Nucleus accumbens (tissue), 56 donors: ENCODE results near the gene MTF1.
"Not testable (repeated sequence)": the region's sequence is repeated elsewhere in the genome, so short reads cannot be mapped to it uniquely, and the experiment has no call there.

Experiments used
- DNase-seq, 56 donors: peaks; one replicate each; lab custom pipeline; 2025; lab: John Stamatoyannopoulos, UW

MTF1 gene

DNA sequence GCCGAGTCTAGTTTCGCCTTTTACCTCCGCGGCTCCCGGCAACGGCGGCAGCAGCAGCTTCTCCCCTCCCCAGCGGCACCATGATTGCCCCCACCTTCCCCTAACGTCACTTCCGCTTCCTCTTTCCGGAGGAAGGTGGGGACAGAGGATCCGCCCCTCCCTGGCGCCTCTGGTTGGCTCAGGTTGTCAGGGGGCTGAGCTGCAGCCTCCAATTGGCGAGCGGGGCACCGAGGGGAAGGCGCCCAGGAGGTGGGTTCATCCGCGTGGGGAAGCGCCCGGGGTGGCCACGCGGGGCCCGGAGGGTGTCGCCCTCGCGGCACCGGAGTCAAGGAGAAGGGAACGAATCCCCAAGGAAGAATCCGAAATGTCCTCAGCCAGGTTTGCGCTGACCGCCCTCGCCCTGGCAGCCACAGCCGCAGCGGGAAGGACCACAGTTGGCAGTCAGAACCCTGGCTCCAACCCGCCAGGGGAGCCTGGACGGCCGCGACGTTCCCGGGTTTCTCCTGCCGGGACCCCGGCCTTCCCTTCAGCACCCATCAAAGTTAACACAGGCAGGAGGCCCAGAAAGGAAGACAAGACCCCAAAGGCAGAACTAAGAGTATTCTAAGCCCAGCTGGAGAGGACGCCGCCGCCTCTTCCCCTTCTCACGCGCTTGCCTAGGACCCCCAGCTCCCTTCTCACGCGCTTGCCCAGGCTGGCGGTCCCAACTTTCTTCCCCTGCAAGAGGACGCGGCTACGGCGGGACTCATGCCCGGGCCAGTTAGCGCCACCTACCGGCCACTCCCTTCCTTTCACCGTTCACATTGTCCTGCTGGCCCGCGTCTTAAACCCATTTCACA, at the start of gene MTF1:
TSS of gene MTF1 (minus strand) at position 86 of the 839 bp plus-strand sequence. CDS start 1,934 bp downstream, outside the sequence.
- peak; percentile 70 to 98 (median 95) for DNase-seq

DNA sequence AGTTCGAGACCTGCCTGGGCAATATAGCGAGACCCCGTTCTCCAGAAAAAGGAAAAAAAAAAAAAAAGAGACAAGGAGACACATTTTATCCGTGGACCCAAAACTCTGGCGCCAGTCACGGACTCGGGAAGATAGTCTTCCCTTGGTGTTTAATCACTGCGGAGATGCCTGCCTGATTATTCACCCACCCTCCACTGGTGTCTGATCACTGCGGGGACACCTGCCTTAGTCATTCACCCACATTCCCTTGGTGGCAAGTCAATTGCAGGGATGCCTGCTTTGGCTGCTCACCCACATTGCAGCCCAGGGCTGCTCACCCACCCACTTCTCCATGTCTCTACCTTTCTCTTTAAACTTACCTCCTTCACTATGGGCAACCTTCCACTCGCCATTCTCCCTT, 49.1 kb upstream of the MTF1 start:
- peak in 5 of 56 donors; percentile 2 to 12 (median 9) for DNase-seq

DNA sequence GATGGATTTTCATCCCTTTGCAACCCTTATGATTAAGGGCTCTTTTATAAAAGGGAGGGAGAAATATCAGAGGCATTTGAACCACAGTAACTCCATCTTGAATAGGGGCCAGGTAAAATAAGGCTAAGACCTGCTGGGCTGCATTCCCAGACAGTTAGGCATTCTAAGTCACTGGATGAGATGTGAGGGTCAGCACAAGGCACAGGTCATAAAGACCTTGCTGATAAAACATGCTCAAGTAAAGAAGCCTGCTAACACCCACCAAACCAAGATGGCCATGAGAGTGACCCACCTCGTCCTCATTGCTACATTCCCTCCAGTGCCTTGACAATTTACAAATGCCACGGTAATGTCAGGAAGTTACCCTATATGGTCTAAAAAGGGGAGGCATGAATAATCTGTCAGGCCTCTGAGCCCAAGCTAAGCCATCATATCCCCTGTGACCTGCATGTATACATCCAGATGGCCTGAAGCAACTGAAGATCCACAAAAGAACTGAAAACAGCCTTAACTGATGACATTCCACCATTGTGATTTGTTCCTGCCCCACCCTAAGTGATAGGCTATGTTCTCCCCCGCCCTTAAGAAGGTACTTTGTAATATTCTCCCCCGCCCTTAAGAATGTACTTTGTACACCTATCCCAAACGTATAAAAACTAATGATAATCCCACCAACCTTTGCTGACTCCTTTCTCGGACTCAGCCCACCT, 48.2 kb upstream of the MTF1 start:
- not testable (repeated sequence) for DNase-seq

DNA sequence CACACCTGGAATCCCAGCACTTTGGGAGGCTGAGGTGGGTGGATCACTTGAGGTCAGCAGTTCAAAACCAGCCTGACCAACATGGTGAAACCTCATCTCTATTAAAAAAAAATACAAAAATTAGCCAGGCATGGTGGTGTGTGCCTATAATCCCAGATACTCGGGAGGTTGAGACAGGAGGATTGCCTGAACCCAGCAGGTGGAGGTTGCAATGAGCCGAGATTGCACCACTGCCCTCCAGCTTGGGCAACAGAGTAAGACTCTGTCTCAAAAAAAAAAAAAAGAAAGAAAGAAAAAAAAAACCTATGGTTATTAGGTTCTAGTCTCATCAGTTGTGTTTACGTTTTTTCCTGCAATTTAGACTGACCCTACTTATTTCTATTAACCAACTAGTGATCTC, 47.2 kb upstream of the MTF1 start:
- not testable (repeated sequence) for DNase-seq

DNA sequence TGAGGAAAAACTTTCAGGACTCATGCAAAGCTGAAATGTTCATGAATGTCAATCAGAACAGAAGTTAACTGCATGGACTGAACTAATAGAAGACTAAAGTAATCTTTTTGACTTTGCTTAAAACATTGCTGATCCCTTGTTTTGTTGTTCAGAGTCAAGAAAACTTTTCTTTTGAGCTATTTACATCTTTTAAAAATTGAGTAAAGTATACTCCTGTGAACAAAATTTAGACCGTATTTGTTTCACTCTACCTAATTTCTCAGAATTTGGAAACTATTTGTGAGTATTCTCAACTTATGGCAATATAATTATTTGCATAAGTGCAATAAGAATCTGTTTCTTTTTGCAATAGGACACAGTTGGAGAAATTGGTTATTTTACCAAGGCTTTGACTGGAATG, 46.3 kb upstream of the MTF1 start:
- no peak for DNase-seq

DNA sequence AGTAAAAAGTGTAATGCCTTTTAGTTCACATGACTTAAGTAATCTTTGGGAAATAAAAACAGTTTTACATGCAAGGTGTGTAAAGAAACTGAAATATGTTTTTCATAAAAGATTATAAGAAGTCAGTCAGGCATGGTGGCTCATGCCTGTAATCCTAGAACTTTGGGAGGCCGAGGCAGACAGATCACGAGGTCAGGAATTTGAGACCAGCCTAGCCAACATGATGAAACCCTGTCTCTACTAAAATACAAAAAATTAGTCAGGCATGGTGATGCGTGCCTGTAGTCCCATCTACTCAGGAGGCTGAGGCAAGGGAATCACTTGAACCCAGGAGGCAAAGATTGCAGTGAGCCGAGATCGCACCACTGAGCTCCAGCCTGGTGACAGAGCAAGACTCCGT, 44.5 kb upstream of the MTF1 start:
- not testable (repeated sequence) for DNase-seq

DNA sequence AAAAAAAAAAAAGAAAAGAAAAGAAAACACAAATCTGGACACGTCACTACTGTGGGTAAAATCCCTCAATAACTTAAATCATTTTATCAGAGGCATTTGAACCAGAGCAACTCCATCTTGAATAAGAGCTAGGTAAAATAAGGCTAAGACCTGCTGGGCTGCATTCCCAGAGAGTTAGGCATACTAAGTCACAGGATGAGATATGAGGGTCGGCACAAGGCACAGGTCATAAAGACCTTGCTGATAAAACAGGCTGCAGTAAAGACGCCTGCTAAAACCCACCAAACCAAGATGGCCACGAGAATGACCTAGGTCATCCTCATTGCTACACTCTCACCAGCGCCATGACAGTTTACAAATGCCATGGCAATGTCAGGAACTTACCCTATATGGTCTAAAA, 43.6 kb upstream of the MTF1 start:
- no peak for DNase-seq

DNA sequence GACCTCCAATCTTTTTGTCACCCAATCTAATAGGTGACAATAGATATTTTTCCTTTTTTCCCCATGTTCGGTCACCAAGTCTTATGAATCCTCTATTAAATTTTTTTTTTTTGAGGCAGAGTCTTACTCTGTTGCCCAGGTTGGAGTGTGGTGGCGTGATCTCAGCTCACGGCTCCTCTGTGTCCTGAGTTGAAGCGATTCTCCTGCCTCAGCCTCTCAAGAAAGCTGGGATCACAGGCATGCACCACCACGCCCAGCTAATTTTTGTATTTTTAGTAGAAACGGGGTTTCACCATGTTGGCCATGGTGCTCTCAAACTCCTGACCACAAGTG, 42.5 kb upstream of the MTF1 start:
- no peak for DNase-seq

DNA sequence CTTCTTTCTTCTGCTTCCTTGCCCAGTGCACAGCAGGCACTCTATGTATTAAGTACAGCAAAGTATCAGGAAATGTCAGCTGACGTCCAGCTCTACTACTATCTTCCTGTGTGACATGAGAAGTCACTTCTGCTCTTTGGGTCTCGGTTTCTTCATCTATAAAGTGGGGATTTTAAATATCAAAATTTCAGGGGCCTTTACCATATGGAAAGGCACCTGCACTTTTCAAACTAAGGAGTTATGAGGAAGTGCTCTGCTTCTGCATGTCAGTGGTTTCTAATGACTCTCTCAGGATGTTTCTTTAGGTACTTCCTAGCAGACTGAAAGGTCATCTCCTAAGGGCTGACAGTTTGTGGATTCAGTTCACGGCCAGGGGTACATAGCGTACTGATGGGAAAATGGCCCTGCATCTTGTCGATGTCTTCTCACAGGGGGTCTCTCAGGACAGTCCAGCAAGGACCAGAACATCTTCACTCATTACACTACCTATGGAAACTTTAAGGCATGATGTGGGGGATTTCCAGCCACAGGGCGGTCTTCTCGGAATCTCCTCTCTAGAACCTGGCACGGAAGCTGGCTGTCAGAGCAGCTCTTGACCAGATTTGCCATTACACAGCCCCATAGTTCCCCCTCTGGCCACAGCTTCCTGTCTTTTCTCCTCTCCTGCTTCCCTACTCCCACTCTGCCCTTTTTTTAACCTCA, 42.0 kb upstream of the MTF1 start:
- DNase-seq: no peak

DNA sequence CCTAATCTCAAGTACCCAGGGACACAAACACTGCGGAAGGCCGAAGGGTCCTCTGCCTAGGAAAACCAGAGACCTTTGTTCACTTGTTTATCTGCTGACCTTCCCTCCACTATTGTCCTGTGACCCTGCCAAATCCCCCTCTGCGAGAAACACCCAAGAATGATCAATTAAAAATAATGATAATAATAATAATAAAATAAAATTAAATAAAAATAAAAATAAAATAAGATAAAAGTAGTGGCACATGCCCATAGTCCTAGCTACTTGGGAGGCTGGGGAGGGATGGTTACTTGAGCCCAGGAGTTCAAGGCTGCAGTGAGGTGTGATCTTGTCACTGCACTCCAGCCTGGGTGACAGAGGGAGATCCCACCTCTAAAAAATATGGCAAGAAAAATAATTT, 38.2 kb upstream of the MTF1 start:
- not testable (repeated sequence) for DNase-seq

DNA sequence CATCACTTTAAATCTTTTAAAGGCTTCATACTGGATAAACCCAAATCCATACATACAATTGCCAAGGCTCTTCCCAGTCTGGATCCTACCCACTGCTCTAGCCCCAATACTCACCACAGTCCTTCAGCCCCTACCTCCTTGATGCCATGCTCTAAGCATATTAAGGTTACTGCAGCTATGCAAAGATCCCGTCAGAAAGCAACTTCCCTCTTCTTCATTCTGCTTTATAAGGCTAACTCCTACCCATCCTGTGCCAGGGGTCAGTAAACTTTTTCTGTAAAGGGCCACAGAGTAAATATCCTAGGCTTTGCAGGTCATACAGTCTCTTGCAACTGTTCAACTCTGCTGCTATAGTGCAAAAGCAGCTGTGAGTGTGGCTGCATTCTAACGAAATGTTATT, 34.3 kb upstream of the MTF1 start:
- no peak for DNase-seq

DNA sequence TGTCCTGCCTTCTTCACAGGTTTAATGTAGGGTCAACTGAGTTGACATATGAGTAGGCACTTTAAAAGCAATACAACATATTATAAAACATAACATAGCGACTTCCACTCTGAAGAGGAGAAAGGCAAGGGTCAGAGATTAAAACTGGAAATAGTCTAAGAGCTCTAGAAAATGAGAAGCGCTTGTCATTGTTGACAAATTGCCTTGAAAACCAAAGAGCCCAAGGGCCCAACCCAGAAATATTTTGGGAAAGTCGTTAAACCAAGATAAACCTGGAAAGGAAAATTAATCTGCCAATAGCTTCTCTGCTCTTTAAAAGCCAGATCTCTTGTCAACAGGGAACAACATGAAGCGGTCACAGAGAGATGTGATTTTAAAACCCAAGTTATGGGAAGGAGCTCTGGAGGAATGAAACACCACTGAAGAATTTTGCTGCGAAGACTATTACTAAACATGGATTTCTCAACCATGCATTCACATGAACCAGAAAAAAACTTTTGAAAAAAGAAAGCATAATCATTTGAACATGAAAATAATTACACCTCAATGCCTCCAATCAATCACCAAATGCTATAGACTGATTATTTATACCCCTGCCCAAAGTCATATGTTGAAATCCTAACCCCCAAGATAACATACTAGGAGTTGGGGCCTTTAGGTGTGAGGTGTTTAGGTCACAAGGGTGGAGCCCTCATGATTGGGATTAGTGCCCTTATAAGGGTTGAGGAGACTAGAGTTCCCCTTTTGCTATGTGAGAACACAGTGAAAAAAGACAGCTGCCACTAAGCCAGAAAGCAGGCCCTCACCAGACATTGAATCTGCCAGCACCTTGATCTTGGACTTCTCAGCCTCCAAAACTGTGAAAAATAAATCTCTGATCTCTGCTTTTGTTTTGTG, 33.0 kb upstream of the MTF1 start:
- DNase-seq: no peak

DNA sequence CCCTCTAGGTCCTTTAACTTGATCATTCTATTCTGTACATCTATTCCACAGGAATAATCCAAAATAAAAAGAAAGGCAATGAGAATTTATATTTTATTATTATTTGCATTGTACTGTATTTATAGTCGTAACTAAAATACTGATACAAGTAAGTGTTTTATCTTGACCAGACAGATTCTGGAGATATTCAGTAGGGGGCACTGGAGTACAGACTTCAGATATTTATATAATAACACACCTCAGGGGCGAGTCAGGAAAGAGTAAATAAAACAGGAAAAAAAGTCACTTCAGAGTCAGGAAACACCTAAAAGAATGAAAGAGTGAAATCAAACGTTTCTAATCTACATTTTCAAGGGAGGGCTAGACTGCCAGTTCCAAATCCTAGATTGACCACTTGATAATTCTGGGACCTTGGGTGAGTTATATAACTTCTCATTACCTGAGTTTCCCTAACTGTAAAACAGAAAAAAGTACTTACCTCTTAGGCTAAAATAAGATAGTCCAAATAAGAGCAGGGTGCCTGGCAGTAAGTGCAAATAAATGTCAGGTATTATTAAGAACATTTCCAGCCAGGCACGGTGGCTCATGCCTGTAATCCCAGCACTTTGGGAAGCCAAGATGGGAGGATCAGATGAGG, 31.1 kb upstream of the MTF1 start:
- DNase-seq: no peak

DNA sequence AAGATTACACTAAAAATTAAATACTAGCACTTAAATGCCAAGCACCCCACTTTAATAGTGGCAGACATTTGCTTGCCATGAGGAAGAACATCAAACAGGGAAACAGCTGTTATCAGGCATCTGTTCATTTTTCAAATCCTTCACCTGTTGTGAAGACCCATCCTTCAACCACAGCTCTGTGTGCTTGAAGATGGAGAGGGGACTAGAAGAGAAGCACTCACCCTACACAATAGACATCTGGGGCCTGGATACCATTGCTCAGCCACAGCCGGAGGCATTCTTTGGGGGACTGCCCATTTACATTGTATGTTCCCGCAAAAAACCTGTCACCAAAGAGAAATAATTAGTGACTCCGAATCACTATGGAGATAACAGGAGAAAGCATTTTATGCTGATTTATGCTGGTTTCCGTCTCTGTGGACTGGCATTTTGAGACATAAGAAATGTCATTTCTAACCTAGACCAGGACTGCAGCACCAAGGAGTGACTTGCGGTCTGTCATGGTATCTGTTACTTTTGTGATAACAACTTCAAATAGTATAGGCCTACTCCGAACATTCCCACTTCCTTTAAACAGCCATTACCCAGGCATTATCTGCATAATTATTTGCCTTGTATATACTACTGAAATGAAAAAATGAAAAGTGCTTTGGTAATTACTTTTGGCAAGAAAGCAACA, 28.8 kb upstream of the MTF1 start:
- no peak for DNase-seq

DNA sequence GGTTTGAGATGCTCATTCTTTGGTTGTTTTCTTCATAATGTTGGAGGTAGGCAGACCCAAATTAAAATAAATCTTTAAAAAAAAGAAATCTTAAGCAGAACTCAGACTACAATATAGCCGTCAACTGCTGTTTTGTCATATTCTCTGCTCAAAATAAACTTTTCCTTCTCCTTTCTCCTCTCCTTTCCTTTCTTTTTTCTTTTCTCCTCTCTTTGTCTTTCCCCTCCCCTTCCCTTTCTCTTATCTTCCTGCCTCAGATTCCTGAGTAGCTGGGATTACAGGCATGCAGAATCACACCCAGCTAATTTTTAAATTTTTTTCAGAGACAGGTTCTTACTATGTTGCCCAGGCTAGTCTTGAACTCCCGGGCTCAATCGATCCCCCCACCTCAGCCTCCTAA, 24.8 kb upstream of the MTF1 start:
- no peak for DNase-seq

DNA sequence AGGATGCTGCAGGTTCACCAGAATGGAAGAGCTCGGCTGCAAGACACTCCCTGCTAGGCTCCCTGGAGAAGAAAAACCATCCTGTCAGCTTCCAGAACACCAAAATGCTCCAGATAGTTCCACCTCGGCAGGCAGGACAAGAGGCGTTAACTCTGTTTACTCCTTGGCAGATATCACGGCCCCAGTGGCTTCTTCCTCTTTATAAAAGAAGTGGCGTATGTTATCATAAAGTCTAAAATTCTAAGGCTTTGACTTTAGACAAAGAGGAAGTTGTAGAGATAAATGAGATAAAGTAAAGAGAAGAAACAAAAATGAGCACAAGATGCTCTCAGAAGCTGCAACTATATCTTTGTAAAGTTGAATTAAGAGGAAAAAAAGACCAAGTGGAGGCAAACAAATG, 24.3 kb upstream of the MTF1 start:
- DNase-seq: no peak

DNA sequence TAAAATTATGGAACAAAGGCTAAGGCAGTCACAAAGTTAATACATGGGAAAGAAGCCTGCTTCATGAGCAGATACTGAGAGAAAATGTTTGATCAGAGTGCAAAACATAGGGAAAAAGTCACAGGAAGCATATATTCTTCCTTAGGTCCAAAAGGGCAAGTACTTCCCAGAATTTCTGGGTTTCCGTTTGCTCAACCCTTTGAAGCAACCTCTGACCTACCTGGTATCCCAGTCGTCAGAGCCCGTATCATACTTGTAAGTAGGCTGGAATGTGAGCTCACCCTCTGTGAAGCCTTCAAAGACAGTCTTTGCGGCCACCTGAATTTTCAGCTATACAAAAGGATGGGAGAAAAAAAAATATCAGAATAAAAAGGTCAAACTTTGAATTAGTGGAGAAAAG, 20.5 kb upstream of the MTF1 start:
- DNase-seq: no peak

DNA sequence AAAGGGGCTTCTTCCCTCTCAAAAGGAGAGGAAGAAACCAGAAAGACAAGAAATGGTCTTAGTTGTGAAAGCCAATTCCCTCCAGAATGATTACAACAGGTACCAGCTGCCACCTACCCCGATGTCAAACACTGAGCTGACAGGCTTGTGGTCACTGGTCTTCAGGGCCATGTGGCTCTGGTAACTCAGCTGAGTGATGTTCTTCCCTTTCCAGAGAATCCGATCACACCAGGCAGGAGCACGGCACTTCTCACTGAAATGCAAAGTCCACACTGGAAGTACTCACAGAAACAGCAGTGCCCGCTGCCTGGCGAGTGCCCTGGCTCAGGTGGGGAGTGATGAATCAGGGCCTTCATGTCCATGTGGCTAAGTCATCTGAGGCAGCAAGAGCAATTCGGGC, 18.7 kb upstream of the MTF1 start:
- no peak for DNase-seq

DNA sequence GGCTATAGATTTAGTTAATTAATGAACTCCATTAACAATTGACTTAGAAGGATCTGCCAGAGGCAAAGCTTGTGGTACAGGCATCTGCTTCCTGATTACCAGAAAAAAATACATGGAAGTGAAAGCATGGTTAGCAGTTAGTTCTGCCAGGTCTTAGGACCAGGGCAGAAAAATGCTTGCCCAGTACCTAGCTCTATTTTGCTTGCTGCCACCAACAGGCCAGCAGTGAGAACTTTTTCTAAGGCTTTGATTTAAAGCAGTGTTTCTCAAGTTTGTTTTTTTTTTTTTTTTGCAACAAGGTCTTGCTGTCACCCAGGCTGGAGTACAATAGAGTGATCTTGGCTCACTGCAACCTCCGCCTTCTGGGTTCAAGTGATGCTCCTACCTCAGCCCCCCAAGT, 16.4 kb upstream of the MTF1 start:
- DNase-seq: no peak
